Measurements from ENCODE around the gene TUBA1C. TPM values are rescaled to one million over a fixed set of nuclear protein-coding genes. Genes with fewer than 3 reads are reported as not detected.

Gene TUBA1C
- total RNA-seq, 1 donor, result 321 TPM

GRCh38 chr12:49272790-49273725 is 8.2 kb downstream of the TUBA1C start:
- Histone ChIP-seq H2AFZ (ENCODE audit: low read length) (no peak overlapping the region), H3K27me3 (ENCODE audit: insufficient read depth, low read length) (no peaks in the 10 kb centered on the region), H4K20me1 (ENCODE audit: insufficient read depth, low read length) (peaks cover 52% of the 10 kb centered on the region), H3K4me1 (ENCODE audit: insufficient read depth, low read length) (peaks cover 17% of the 10 kb centered on the region), H3K27ac (ENCODE audit: low read depth, low read length) (no peak overlapping the region), H3K9me3 (ENCODE audit: low read depth, low read length) (no peaks in the 10 kb centered on the region), H3K36me3 (ENCODE audit: insufficient read depth, low read length) (peaks cover 46% of the 10 kb centered on the region), H3K79me2 (ENCODE audit: insufficient read depth, low read length) (peaks cover 26% of the 10 kb centered on the region), H3K4me2 (ENCODE audit: insufficient read depth, low read length) (no peak overlapping the region), H3K4me3 (ENCODE audit: insufficient read depth, low read length) (no peak overlapping the region)
- no peak for TF ChIP-seq CTCF (IDR thresholded peaks at IDR 0.05; ENCODE audit: extremely low read depth, low read depth, low read length)
- DNase-seq (ENCODE audit: insufficient read length, low spot score, missing footprints), result no peak

GRCh38 chr12:49273726-49274395 is 9.0 kb downstream of the TUBA1C start:
- Histone ChIP-seq H3K4me2 (ENCODE audit: insufficient read depth, low read length) (no peak overlapping the region), H3K27ac (ENCODE audit: low read depth, low read length) (no peak overlapping the region), H3K4me3 (ENCODE audit: insufficient read depth, low read length) (no peak overlapping the region), H3K27me3 (ENCODE audit: insufficient read depth, low read length) (no peaks in the 10 kb centered on the region), H2AFZ (ENCODE audit: low read length) (no peak overlapping the region), H3K79me2 (ENCODE audit: insufficient read depth, low read length) (peaks cover 26% of the 10 kb centered on the region), H3K4me1 (ENCODE audit: insufficient read depth, low read length) (peaks cover 15% of the 10 kb centered on the region), H3K36me3 (ENCODE audit: insufficient read depth, low read length) (peaks cover 46% of the 10 kb centered on the region), H4K20me1 (ENCODE audit: insufficient read depth, low read length) (peaks cover 50% of the 10 kb centered on the region), H3K9me3 (ENCODE audit: low read depth, low read length) (no peaks in the 10 kb centered on the region)
- no peak for TF ChIP-seq CTCF (IDR thresholded peaks at IDR 0.05; ENCODE audit: extremely low read depth, low read depth, low read length)
- no peak for DNase-seq (ENCODE audit: insufficient read length, low spot score, missing footprints)

GRCh38 chr12:49274396-49275069 is 9.7 kb downstream of the TUBA1C start:
- Histone ChIP-seq H2AFZ (ENCODE audit: low read length) (no peak overlapping the region), H3K79me2 (ENCODE audit: insufficient read depth, low read length) (peaks cover 20% of the 10 kb centered on the region), H3K4me1 (ENCODE audit: insufficient read depth, low read length) (peaks cover 8% of the 10 kb centered on the region), H3K27me3 (ENCODE audit: insufficient read depth, low read length) (no peaks in the 10 kb centered on the region), H3K4me2 (ENCODE audit: insufficient read depth, low read length) (no peak overlapping the region), H3K4me3 (ENCODE audit: insufficient read depth, low read length) (no peak overlapping the region), H4K20me1 (ENCODE audit: insufficient read depth, low read length) (peaks cover 44% of the 10 kb centered on the region), H3K36me3 (ENCODE audit: insufficient read depth, low read length) (peaks cover 41% of the 10 kb centered on the region), H3K9me3 (ENCODE audit: low read depth, low read length) (no peaks in the 10 kb centered on the region), H3K27ac (ENCODE audit: low read depth, low read length) (no peak overlapping the region)
- no peak for DNase-seq (ENCODE audit: insufficient read length, low spot score, missing footprints)
- no peak for TF ChIP-seq CTCF (IDR thresholded peaks at IDR 0.05; ENCODE audit: extremely low read depth, low read depth, low read length)

All from osteoblast (primary cell).